Peyer's patch (tissue), 4 donors: Measurements from ENCODE around the gene MAST4.

Experiments
- CTCF ChIP-seq, 6 experiments: fragments of 450-650 bp in 4 of 6; fragments of 200-600 bp in 2 of 6; sonication (generic) in 1 of 6; IDR thresholded peaks; one replicate each; pipeline ENCODE4 v1.5.1; 2017 to 2019; ENCODE audit warnings: antibody characterized with exemption in 6 of 6, mild to moderate bottlenecking in 3 of 6, moderate library complexity in 1 of 6
- POLR2A ChIP-seq, 2 donors: fragments of 450-650 bp; IDR thresholded peaks; one replicate each; pipeline ENCODE4 v1.5.1; 2017; ENCODE audit warnings: antibody characterized with exemption in 2 of 2, mild to moderate bottlenecking in 2 of 2, moderate library complexity in 2 of 2

- TF ChIP-seq CTCF (IDR thresholded peaks at IDR 0.05) (no peak), POLR2A (IDR thresholded peaks at IDR 0.05) (no peak)
These were observed 333.1 kb downstream of the MAST4 start for GRCh38 chr5:66929281-66929680.
